ENCODE measurements around the gene FAM228A. TPM values are rescaled to one million over a fixed set of nuclear protein-coding genes. Genes with fewer than 3 reads are reported as not detected.

Gene FAM228A
- total RNA-seq, 1 experiment from 2014 or later: not detected

GRCh38 chr2:24239553-24239952 lies 64.7 kb downstream of the FAM228A start:
- CTCF ChIA-PET: no interaction called here
- Histone ChIP-seq H3F3A (ENCODE audit: low read length, unreplicated experiment) (no peaks in the 10 kb centered on the region), H3K27me3 (ENCODE audit: low read length) (no peaks in the 10 kb centered on the region), H3K9me3 (ENCODE audit: low read length) (no peaks in the 10 kb centered on the region), H3K4me2 (ENCODE audit: low read length) (no peak overlapping the region), H3K4me3 (ENCODE audit: low read length) (no peak overlapping the region), H2AFZ (ENCODE audit: low read length) (no peak overlapping the region), H3K9ac (ENCODE audit: low read length) (no peak overlapping the region), H3K9me2 (replicated peaks; ENCODE audit: low read length) (no peaks in the 10 kb centered on the region), H3K36me3 (ENCODE audit: low read depth, low read length) (no peaks in the 10 kb centered on the region), H3K79me2 (ENCODE audit: low read length) (no peaks in the 10 kb centered on the region), H3K27ac (ENCODE audit: low read length) (no peak overlapping the region), H4K20me1 (ENCODE audit: low read length) (no peaks in the 10 kb centered on the region), H3K4me1 (ENCODE audit: insufficient read depth, low read length) (no peaks in the 10 kb centered on the region)
- no TSS peak for BruUV-seq (replicated peaks)
- ATAC-seq (no peak), DNase-seq (no peak)
- POLR2A ChIA-PET (ENCODE audit: unreplicated experiment): no interaction called here
- TF ChIP-seq EZH2 (IDR thresholded peaks at IDR 0.05; ENCODE audit: low read length, unreplicated experiment) (no peak), EZH2phosphoT487 (IDR thresholded peaks at IDR 0.05; ENCODE audit: borderline replicate concordance, low read length) (no peak), CTCF (conservative IDR thresholded peaks at IDR 0.05; ENCODE audit: low read depth, low read length) (no peak)
- intact Hi-C loops (cut with micrococcal nuclease): no loop called here

Other genes with a start within 250 kb of the FAM228A start
- gene ATAD2B, start 247.9 kb upstream of the FAM228A start, total RNA-seq (2014; rRNA removed): 8.6 TPM in 2 replicates
- 14.2 and 15.4 TPM in 2 replicates for gene UBXN2A, start 234.6 kb upstream of the FAM228A start, total RNA-seq (2014; rRNA removed)
- gene MFSD2B, start 165.0 kb upstream of the FAM228A start, total RNA-seq (2014; rRNA removed): not detected in 2 replicates
- gene WDCP, start 127.7 kb upstream of the FAM228A start, total RNA-seq (2014; rRNA removed): 5.6 and 11.5 TPM in 2 replicates
- 2.1 and 2.7 TPM in 2 replicates for gene FKBP1B, start 125.3 kb upstream of the FAM228A start, total RNA-seq (2014; rRNA removed)
- 139 and 220 TPM in 2 replicates for gene SF3B6, start 98.7 kb upstream of the FAM228A start, total RNA-seq (2014; rRNA removed)
- 37.0 and 42.4 TPM in 2 replicates for gene TP53I3, start 90.2 kb upstream of the FAM228A start, total RNA-seq (2014; rRNA removed)
- gene PFN4, start 51.7 kb upstream of the FAM228A start, total RNA-seq (2014; rRNA removed): 0.44 and 2.3 TPM in 2 replicates
- 4.5 and 8.8 TPM in 2 replicates for gene FAM228B, start 51.6 kb upstream of the FAM228A start, total RNA-seq (2014; rRNA removed)
- gene ITSN2, start 185.5 kb downstream of the FAM228A start, total RNA-seq (2014; rRNA removed): 21.9 and 37.3 TPM in 2 replicates